ENCODE data around the gene REXO1. TPM values are rescaled to one million over a fixed set of nuclear protein-coding genes. Genes with fewer than 3 reads are reported as not detected.

REXO1 gene
- total and polyA plus RNA-seq, 2 of the 13 experiments (the other 11 are each of a cell fraction or from before 2014, with no cell fraction given), result 5.0 to 11.2 TPM

DNA sequence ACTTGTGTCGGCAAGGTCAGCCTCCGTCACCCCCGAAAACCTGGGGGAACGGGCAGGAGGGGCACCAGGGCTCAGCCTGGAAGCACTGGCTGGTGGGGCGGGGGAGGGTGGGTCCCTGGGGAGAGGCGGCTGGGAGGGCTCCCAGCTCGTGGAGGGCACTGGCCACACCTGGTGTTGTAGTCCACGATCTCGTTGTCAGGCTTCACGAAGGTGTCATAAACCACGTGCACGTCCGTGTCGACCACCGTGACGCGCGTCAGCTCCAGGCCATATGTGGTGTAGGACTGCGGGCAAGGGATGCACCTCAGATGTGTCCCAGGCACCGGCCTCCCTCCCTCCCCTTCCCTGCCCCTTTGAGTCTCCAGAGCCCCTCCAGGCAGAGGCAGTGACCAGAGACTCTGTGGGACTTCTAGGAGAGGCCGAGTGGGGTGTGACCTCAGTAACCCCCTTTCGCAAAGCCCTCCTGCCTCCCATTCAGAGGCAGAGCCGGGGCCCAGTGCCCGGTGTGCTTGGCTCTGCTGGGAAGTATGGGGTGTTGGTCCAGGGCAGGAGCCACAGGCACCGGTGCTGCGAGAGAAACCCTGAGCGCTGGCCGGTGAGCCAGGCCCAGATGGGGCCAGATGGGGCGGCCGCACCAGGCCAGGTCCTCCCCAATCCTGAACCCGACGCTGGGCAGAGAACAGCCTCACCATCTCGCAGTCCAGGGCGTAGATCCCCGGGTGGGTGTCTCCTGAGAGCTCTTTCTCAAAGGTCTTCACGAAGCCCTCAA, 31.6 kb downstream of the REXO1 start (continued):
- TF ChIP-seq, protein P1, sequence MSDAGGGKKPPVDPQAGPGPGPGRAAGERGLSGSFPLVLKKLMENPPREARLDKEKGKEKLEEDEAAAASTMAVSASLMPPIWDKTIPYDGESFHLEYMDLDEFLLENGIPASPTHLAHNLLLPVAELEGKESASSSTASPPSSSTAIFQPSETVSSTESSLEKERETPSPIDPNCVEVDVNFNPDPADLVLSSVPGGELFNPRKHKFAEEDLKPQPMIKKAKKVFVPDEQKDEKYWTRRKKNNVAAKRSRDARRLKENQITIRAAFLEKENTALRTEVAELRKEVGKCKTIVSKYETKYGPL (CRISPR knock-in tag; IDR thresholded peaks at IDR 0.05), result no peak
- no peak for TF ChIP-seq SIN3A (IDR thresholded peaks at IDR 0.05; ENCODE audit: borderline replicate concordance, low read depth, low read length)
- no peak for TF ChIP-seq HDAC2 (CRISPR knock-in tag; IDR thresholded peaks at IDR 0.05)
- TF ChIP-seq FOXO1 (CRISPR knock-in tag; IDR thresholded peaks at IDR 0.05), result no peak
- no peak for TF ChIP-seq ZNF543 (CRISPR knock-in tag; IDR thresholded peaks at IDR 0.05)
- no peak for TF ChIP-seq ZSCAN9 (CRISPR knock-in tag; IDR thresholded peaks at IDR 0.05; ENCODE audit: borderline replicate concordance)

DNA sequence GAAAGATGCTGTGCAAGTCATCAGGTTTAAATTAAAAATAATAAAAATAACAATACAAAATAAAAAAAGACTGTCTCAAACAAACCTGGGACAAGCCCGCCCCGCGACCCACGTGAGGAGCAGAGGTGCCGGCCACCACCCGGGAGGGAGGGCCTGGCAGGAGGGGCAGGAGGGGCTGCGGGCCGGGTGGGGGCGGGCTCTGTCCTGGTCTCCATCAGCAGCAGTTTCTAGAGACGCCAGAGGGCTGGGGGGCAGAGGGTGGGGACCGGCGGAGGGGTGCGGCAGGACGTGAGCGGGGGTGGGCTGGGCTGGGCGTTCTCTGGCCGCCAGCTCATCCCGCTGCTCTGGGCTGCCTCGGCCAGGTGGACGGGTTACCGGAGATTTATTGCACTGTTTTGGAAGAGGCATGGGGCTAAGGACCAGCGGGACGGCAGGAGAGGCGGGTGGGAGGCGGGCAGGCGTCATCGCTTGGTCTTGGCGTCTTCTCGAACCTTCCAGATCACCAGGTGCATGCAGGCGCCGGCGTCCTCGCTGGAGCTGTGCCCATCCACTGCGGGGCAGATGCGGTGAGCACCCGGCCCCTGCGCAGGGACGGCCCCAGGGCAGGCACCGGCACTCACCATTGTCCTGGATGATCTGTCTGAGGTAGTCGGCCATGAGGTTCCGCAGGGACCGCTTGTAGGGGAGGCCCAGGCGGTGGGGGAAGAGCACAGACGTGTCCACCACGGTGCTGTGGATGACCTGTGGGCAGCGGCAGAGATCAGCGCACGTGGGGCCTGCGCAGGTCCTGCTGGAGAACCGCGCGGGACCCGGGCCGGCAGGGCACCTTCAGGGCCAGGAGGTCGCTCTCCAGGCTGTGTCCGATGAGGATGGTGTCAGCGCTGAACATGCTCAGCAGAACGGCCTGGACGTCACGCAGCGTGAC, 32.4 kb downstream of the REXO1 start:
- no peak overlapping the region for H3K4me2 ChIP-seq (ENCODE audit: low read depth, low read length)
- H2AFZ ChIP-seq (ENCODE audit: low read length), result no peak overlapping the region
- ChIA-PET CTCF (ENCODE audit: low intra/inter-chr PET ratio, low total read pairs) (no interaction called here), POLR2A (no interaction called here)
- no peaks in the 10 kb centered on the region for H4K20me1 ChIP-seq (ENCODE audit: insufficient read depth, low read length)
- 96% methylated on average over 23 of the region's 61 CpGs for WGBS (ENCODE audit: low lambda C conversion rate)
- ATAC-seq, result no peak
- no peaks in the 10 kb centered on the region for H3K79me2 ChIP-seq (ENCODE audit: insufficient read depth, low read length)
- FAIRE-seq, result no peak
- intact Hi-C loops (cut with micrococcal nuclease; ENCODE audit: unreplicated experiment) (no loop called here), in situ Hi-C loops (cut with HindIII; ENCODE audit: extremely low pct_ligation_motif_present, low pct_unique_long_range_greater_than_20kb) (no loop called here)
- peaks cover 25 to 34% of the 10 kb centered on the region in 2 experiments for H3K36me3 ChIP-seq (replicated peaks in 1 of 2; ENCODE audit: control insufficient read depth in 1 of 2, insufficient read depth in 2 of 2, low read length in 2 of 2)
- peaks cover 18% of the 10 kb centered on the region for H3K4me1 ChIP-seq (ENCODE audit: insufficient read depth, low read length)
- no peak overlapping the region for H3K4me3 ChIP-seq (replicated peaks in 1 of 3; ENCODE audit: insufficient read depth in 1 of 3, low read depth in 2 of 3, low read length in 3 of 3)
- H3K27me3 ChIP-seq (ENCODE audit: control insufficient read depth in 1 of 2, insufficient read depth in 2 of 2, low read length in 2 of 2), result no peaks in the 10 kb centered on the region
- H3K9ac ChIP-seq (ENCODE audit: insufficient read depth, low read depth, low read length), result no peak overlapping the region
- no TSS peak for BruUV-seq (replicated peaks)
- no peaks in the 10 kb centered on the region for H3K9me3 ChIP-seq (ENCODE audit: low read length)
- TF ChIP-seq AGO2 (optimal IDR thresholded peaks at IDR 0.05; ENCODE audit: low read depth, low read length), result peak; percentile 7
- TF ChIP-seq CENPX (CRISPR knock-in tag; IDR thresholded peaks at IDR 0.05), result no peak
- no peak overlapping the region for H3K27ac ChIP-seq (ENCODE audit: extremely low read length, insufficient read depth, low read length)
- DNase-seq (ENCODE audit: low spot score), result no peak

Measured in HepG2 (cell line).